Neural cell (in vitro differentiated cells): ENCODE measurements around the gene ZNF682. TPM values are rescaled to one million over a fixed set of nuclear protein-coding genes. Genes with fewer than 3 reads are reported as not detected.
"Not testable (repeated sequence)": the region's sequence is repeated elsewhere in the genome, so short reads cannot be mapped to it uniquely, and the experiment has no call there.

Experiments
- H2AFZ ChIP-seq: fragments of 200-600, 300-800 bp; sonication (generic), shearing (Covaris generic); 2 replicates; pipeline ENCODE4 v1.6.0; 2014; ENCODE audit warnings: low read depth, mild to moderate bottlenecking, antibody characterized with exemption, low read length, moderate library complexity
- H3F3A ChIP-seq: fragments of 200-600 bp; shearing (Covaris generic); 2 replicates; pipeline ENCODE4 v1.6.1; 2016; ENCODE audit warnings: mild to moderate bottlenecking, moderate library complexity, mixed read lengths, antibody characterized with exemption, low read length; ENCODE audit not compliant: insufficient read depth, poor library complexity, severe bottlenecking
- H3K27ac ChIP-seq: fragments of 200-600, 300-800 bp; sonication (generic), shearing (Covaris generic); 2 replicates; pipeline ENCODE4 v1.5.1; 2014; ENCODE audit warnings: mild to moderate bottlenecking, low read length, moderate library complexity
- H3K27me3 ChIP-seq: fragments of 300-800, 200-600 bp; sonication (generic), shearing (Covaris generic); 2 replicates; pipeline ENCODE4 v1.6.0; 2014; ENCODE audit warnings: mild to moderate bottlenecking, low read depth, low read length, moderate library complexity; ENCODE audit not compliant: insufficient read depth
- H3K36me3 ChIP-seq: fragments of 300-800, 200-600 bp; sonication (generic), shearing (Covaris generic); 2 replicates; pipeline ENCODE4 v1.5.1; 2014; ENCODE audit warnings: mild to moderate bottlenecking, antibody characterized with exemption, low read length, moderate library complexity; ENCODE audit not compliant: insufficient read depth
- H3K4me2 ChIP-seq: fragments of 300-800, 200-600 bp; sonication (generic), shearing (Covaris generic); 2 replicates; pipeline ENCODE4 v1.6.0; 2014; ENCODE audit warnings: mild to moderate bottlenecking, low read length
- H3K4me3 ChIP-seq: fragments of 300-800, 200-600 bp; sonication (generic), shearing (Covaris generic); 2 replicates; pipeline ENCODE4 v1.5.1; 2014; ENCODE audit warnings: mild to moderate bottlenecking, low read length, moderate library complexity
- H3K79me2 ChIP-seq: fragments of 200-600 bp; shearing (Covaris generic); replicated peaks from 2 replicates; pipeline ENCODE4 v1.6.0; 2014; ENCODE audit warnings: mild to moderate bottlenecking, low read length, moderate library complexity; ENCODE audit not compliant: insufficient read depth
- H3K9ac ChIP-seq: fragments of 300-800, 200-600 bp; sonication (generic), shearing (Covaris generic); 2 replicates; pipeline ENCODE4 v1.6.1; 2016; ENCODE audit warnings: mild to moderate bottlenecking, low read length, mixed read lengths
- H3K9me2 ChIP-seq: fragments of 200-600 bp; shearing (Covaris generic); 2 replicates; pipeline ENCODE4 v1.6.1; 2016; ENCODE audit warnings: mild to moderate bottlenecking, low read length, mixed read lengths; ENCODE audit not compliant: insufficient read depth
- H3K9me3 ChIP-seq: fragments of 200-600, 300-800 bp; sonication (generic), shearing (Covaris generic); 2 replicates; pipeline ENCODE4 v1.6.1; 2016; ENCODE audit warnings: mild to moderate bottlenecking, mixed run types, low read length, moderate library complexity, mixed read lengths
- H4K20me1 ChIP-seq: fragments of 200-600 bp; shearing (Covaris generic); 2 replicates; pipeline ENCODE4 v1.6.1; 2016; ENCODE audit warnings: mild to moderate bottlenecking, mixed run types; ENCODE audit not compliant: insufficient read depth
- CTCF ChIP-seq: fragments of 450-650 bp; IDR thresholded peaks from 2 replicates; pipeline ENCODE4 v1.5.1; 2014; ENCODE audit warnings: antibody characterized with exemption, mild to moderate bottlenecking, moderate library complexity; ENCODE audit not compliant: poor library complexity, severe bottlenecking
- EP300 ChIP-seq: fragments of 450-650 bp; conservative IDR thresholded peaks from 2 replicates; pipeline ENCODE4 v1.6.1; 2014; ENCODE audit warnings: antibody characterized with exemption, mild to moderate bottlenecking, moderate library complexity; ENCODE audit not compliant: poor library complexity, severe bottlenecking
- EZH2 ChIP-seq: fragments of 200-600, 300-800 bp; shearing (Covaris generic), sonication (generic); IDR thresholded peaks from 2 replicates; pipeline ENCODE4 v1.6.1; 2014; ENCODE audit warnings: antibody characterized with exemption, low read length, borderline replicate concordance, mild to moderate bottlenecking; ENCODE audit not compliant: insufficient read depth, poor library complexity, severe bottlenecking
- MXI1 ChIP-seq: fragments of 450-650 bp; conservative IDR thresholded peaks from 2 replicates; pipeline ENCODE4 v1.6.1; 2014; ENCODE audit warnings: antibody characterized with exemption, mild to moderate bottlenecking; ENCODE audit not compliant: poor library complexity, severe bottlenecking
- POLR2AphosphoS5 ChIP-seq: IDR thresholded peaks from 2 replicates; pipeline ENCODE4 v1.6.1; 2012
- RAD21 ChIP-seq: fragments of 450-650 bp; conservative IDR thresholded peaks from 2 replicates; pipeline ENCODE4 v1.6.1; 2014; ENCODE audit warnings: antibody characterized with exemption, mild to moderate bottlenecking, moderate library complexity
- REST ChIP-seq: IDR thresholded peaks from 2 replicates; pipeline ENCODE4 v1.6.1; 2012; ENCODE audit warnings: borderline replicate concordance
- SMC3 ChIP-seq: fragments of 450-650 bp; conservative IDR thresholded peaks from 2 replicates; pipeline ENCODE4 v1.6.1; 2014; ENCODE audit warnings: antibody characterized with exemption, mild to moderate bottlenecking, moderate library complexity; ENCODE audit not compliant: poor library complexity
- TAF1 ChIP-seq: IDR thresholded peaks from 2 replicates; pipeline ENCODE4 v1.6.1; 2012; ENCODE audit warnings: low read depth
- polyA plus RNA-seq: library from polyadenylated mRNA; depleted of rRNA; stranded (reverse); fragments of >200 nt; gene quantifications from 2 replicates; pipeline ENCODE4 v1.2.3, GENCODE V29; 2014

Gene ZNF682
- polyA plus RNA-seq, 1 donor from 2014 or later, result 57.1 TPM

GRCh38 chr19:19997656-19998268, 41.5 kb downstream of the ZNF682 start:
- Histone ChIP-seq H3K9me3 (peaks cover 4% of the 10 kb centered on the region), H3K4me2 (no peak overlapping the region), H4K20me1 (no peaks in the 10 kb centered on the region), H3K27ac (no peak overlapping the region), H2AFZ (no peak overlapping the region), H3K4me3 (no peak overlapping the region), H3K9ac (no peak overlapping the region), H3K79me2 (no peaks in the 10 kb centered on the region), H3K36me3 (no peaks in the 10 kb centered on the region), H3F3A (no peaks in the 10 kb centered on the region), H3K9me2 (no peaks in the 10 kb centered on the region), H3K27me3 (no peaks in the 10 kb centered on the region)
- TF ChIP-seq EP300 (no peak), SMC3 (no peak), TAF1 (no peak), REST (no peak), MXI1 (no peak), RAD21 (no peak), POLR2AphosphoS5 (no peak), CTCF (no peak), EZH2 (no peak)

GRCh38 chr19:19966862-19967261, 72.4 kb downstream of the ZNF682 start:
- Histone ChIP-seq H3K27ac (no peak overlapping the region), H3K4me2 (no peak overlapping the region), H4K20me1 (no peaks in the 10 kb centered on the region), H3K27me3 (no peaks in the 10 kb centered on the region), H3K9me3 (no peaks in the 10 kb centered on the region), H3F3A (no peaks in the 10 kb centered on the region), H3K36me3 (no peaks in the 10 kb centered on the region), H3K9me2 (no peaks in the 10 kb centered on the region), H3K79me2 (no peaks in the 10 kb centered on the region), H3K9ac (no peak overlapping the region), H3K4me3 (no peak overlapping the region), H2AFZ (no peak overlapping the region)
- TF ChIP-seq MXI1 (no peak), EZH2 (no peak), EP300 (no peak), RAD21 (no peak), POLR2AphosphoS5 (no peak), TAF1 (no peak), CTCF (no peak), SMC3 (no peak), REST (no peak)

- H3K9me2 ChIP-seq, H3K4me3 ChIP-seq, H3K4me2 ChIP-seq, H3K79me2 ChIP-seq, H3F3A ChIP-seq, H2AFZ ChIP-seq, H3K9ac ChIP-seq, H4K20me1 ChIP-seq, H3K9me3 ChIP-seq, H3K27me3 ChIP-seq, H3K36me3 ChIP-seq, H3K27ac ChIP-seq: not testable (repeated sequence)
Observed at GRCh38 chr19:19966126-19966525, 73.2 kb downstream of the ZNF682 start.
